ENCODE data around the gene RTN4R.

DNA sequence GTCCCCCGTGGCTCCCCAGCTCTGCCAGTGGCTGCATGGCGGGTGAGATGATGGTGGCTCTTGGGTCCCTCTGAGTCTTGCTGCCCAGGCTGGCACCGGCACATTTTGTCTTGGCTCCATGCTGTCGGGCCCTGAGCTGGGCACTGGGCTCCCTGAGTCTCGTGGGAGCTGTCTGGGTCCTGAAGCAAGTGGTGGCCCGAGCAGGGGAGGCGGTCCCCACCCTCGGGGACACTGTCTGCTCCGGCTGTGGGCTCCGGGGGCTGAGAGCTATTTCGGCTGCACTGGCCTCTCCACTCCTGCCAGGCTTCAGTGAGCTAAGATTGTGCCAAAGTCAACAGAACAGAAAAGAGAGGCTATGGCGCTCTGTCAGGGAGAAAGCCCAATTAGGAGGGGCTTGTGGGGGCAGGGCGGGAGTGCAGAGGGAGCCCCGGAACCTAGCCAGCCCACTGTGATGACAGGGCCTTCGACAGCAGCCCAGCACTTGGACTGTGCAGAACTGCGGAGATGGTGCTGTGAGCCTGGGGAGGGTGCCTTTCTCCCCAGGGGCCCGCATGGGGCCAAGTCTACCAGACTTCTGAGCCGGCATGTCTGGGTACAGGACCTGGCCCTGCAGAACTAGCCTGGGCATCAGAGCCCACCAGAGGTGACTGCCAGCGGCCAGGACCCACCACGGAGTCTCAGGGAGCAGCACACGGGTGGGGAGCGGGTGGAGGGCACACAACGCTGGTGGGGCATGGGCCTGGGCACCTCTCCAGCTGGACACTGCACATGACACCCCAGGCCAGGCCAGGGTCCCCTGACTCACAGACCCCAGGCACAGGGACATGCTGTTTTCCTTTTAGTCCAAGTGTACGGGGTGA is 38.0 kb downstream of the RTN4R start:
- TF ChIP-seq CTCF (conservative IDR thresholded peaks at IDR 0.05; ENCODE audit: low read length) (no peak), EZH2phosphoT487 (IDR thresholded peaks at IDR 0.05; ENCODE audit: borderline replicate concordance) (no peak)

Data from Loucy (cell line).